GM18508 (cell line): ENCODE results near the gene CD8A.

ENCODE experiments used
- ATAC-seq: cut with Tn5 transposase; IDR thresholded peaks from one replicate; pipeline ENCODE4 v1.9.1; 2021; ENCODE audit warnings: moderate number of reproducible peaks; ENCODE audit not compliant: insufficient read depth, unreplicated experiment

Gene CD8A

GRCh38 chr2:86809481-86810121 is 18.9 kb upstream of the CD8A start:
- ATAC-seq: no peak

GRCh38 chr2:86808315-86809161 is 17.8 kb upstream of the CD8A start:
- ATAC-seq: peak; percentile 77

- no peak for ATAC-seq
Measured at GRCh38 chr2:86807468-86808275, 17.0 kb upstream of the CD8A start.

GRCh38 chr2:86807133-86807467 is 16.4 kb upstream of the CD8A start:
- no peak for ATAC-seq

GRCh38 chr2:86806059-86806857 is 15.5 kb upstream of the CD8A start:
- no peak for ATAC-seq

- no peak for ATAC-seq
Measured at GRCh38 chr2:86800856-86801567, 10.3 kb upstream of the CD8A start.

- no peak for ATAC-seq
Measured at GRCh38 chr2:86794861-86795260, 4.1 kb upstream of the CD8A start.

- ATAC-seq: no peak
Measured at GRCh38 chr2:86793752-86794151, 3.0 kb upstream of the CD8A start.

- no peak for ATAC-seq
Measured at GRCh38 chr2:86791573-86791972, 860 bp upstream of the CD8A start.

- ATAC-seq: no peak
Measured at GRCh38 chr2:86790134-86790675, 508 bp downstream of the CD8A start.

- ATAC-seq: no peak
Measured at GRCh38 chr2:86789687-86790133, 1.0 kb downstream of the CD8A start.

GRCh38 chr2:86788881-86789686 is 1.6 kb downstream of the CD8A start:
- ATAC-seq: no peak

- no peak for ATAC-seq
Measured at GRCh38 chr2:86788165-86788564, 2.5 kb downstream of the CD8A start.

- no peak for ATAC-seq
Measured at GRCh38 chr2:86787736-86788135, 3.0 kb downstream of the CD8A start.

- no peak for ATAC-seq
Measured at GRCh38 chr2:86786001-86786536, 4.6 kb downstream of the CD8A start.

- ATAC-seq: no peak
Measured at GRCh38 chr2:86785456-86785855, 5.3 kb downstream of the CD8A start.

- ATAC-seq: peak; percentile 98
Measured at GRCh38 chr2:86783615-86784339, 6.9 kb downstream of the CD8A start.

GRCh38 chr2:86782748-86783147 is 8.0 kb downstream of the CD8A start:
- no peak for ATAC-seq
